ENCODE measurements around the gene IDI2.

IDI2 gene

DNA sequence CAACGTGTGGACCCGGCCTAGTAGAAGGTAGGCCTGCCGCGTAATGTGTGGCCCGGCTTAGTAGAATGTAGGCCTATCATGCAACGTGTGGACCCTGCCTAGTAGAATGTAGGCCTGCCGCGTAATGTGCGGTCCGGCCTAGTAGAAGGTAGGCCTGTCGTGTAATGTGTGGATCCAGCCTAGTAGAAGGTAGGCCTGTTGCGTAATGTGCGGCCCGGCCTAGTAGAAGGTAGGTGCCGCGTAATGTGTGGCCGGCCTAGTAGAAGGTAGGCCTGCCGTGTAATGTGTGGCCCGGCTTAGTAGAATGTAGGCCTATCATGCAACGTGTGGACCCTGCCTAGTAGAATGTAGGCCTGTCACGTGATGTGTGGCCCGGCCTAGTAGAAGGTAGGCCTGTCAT lies 49.3 kb downstream of the IDI2 start:
- DNase-seq = no peak

DNA sequence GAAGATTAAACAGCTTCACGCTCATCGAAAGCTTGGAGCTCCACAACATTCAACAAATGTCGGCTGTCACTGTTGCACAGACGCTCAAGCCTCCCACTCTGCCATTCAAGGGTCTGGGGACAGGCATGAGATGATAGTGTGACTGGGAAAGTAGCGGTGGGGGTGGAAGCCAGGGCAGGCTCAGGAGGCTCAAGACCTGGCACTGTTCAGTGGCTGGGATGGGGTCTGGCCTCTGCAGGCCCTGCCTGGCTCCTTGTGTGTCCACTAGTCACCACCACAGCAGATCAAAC lies 50.9 kb downstream of the IDI2 start:
- DNase-seq = no peak

DNA sequence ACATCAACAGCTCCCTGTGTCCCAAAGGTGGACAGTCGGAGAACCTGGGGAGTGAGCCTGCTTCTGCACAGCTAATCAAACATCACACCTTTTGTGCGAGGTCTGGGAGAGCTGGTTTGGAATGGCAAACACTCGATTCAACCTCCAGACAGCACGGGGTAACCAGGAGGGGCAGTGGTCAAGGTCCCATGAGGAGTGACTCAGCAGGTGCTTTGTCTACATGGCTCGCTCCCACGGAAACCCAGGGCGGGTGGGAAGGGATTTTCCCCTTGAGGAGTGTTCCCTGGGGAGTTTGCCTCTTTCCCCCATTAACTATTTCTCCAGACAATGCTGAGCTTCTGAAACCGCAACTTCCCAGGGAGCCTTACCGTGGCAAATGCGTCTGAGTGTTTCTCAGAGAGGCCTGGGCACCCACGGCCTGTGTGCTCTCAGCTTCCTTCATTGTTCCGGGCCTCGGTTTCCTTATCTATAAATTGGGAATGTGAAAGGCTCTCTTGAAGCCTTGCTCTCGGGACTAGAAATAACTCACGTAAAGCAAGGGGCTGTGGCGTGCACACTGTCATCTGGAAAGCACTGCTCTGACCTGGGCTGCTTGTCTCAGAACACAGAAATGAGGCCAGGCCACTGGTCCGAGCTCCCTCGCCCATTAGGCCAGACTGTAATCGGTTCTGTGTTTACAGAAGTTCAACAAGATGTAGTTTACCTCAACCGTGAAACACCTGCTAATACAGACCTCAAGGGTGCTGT lies 51.4 kb downstream of the IDI2 start:
- DNase-seq = no peak

DNA sequence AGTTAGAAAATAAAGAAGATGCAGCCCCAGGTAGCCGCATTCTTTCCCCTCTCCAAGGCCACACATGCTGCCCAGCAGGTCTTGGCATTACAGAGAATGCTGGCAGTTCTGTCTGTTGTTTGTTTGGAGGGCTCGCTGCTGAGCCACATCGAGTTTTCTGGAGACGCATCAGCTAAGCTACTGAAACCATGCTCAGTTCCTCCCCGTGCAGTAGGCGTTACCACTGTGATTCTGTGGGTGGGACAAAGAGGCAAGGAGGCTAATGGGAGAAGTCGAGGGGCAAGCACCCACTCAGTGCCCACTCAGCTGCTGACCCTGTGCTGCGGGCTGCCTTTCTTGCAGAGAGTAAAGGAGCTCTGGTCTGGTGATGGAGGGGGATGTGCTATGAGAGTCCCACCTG lies 52.9 kb downstream of the IDI2 start:
- peak; percentile 35 for DNase-seq

DNA sequence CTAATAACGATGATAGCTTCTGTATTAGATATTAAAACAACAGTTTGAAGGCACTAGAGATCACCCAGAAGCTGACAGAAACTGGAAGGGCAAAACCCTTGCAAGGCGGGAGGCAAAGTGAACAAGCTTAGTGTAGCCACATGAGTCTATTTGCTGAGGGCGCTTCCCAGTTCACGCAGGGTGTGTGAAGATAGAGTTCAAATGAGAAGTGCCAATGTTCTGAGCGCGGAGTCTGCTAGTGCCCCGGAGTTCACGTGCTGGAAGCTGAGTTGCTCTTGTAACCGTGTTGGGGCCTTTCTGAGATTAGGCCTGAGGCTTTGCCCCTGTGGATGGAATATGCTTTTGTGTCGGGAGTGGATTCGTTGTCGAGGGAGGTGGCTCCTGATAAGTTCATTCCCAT lies 54.0 kb downstream of the IDI2 start:
- DNase-seq = no peak

DNA sequence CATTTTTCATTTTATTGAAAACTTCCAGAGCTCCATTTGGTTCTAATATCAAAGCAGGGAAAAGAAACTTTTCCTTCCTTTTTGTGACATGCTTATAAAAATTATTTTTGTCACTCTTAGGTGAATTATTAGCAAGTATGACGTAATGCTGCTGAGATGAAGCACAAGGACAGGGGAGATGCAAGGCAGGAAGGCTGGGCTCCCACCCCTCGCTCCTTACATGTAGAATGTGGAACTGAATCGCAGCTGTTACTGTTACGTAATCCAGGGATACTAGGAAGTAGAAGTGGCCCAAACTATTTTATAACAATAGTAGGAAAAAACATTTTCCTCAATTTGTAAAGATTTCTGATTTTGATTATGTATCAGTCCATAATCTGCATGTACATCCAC lies 54.5 kb downstream of the IDI2 start:
- peak; percentile 71 for DNase-seq

DNA sequence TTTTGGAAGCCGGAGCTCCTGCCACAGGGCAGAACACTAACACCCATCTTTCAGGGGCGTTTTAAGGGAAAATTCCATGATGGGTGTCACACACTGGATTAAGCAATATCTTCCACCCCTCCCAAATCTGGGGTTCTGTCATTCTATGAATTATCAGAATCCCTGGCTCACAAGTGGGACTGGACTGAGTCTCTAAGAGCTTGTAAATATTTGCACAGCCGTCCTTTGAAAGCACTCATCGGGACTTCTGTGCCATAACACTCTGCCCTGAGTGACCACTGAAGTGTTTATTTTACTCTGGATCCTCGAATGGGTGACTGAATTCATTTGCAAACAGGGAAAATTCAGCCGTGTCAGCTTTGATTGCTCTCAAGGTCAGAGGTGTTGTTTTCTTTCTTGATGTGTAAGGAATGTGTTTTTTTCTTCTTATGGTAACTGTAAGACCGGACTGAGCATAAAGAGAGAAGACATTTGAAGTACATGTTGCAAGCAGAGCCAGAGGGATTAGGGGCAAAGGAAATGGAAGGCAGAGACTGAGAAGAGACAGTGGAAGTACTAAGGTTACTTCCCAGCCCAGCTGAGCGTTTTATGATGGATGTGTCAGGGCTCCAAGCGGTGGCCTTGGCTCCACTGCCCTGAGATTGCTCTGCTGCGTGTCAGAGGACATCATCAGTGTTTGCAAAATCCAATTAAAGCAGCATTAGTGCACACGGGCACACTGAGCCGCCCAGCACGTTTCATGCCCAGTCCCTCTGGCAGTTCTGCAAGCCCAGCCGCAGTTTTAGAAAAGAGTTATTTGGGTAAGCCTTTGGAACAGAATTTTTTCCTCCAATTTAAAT lies 55.1 kb downstream of the IDI2 start:
- DNase-seq = peak; percentile 38

DNA sequence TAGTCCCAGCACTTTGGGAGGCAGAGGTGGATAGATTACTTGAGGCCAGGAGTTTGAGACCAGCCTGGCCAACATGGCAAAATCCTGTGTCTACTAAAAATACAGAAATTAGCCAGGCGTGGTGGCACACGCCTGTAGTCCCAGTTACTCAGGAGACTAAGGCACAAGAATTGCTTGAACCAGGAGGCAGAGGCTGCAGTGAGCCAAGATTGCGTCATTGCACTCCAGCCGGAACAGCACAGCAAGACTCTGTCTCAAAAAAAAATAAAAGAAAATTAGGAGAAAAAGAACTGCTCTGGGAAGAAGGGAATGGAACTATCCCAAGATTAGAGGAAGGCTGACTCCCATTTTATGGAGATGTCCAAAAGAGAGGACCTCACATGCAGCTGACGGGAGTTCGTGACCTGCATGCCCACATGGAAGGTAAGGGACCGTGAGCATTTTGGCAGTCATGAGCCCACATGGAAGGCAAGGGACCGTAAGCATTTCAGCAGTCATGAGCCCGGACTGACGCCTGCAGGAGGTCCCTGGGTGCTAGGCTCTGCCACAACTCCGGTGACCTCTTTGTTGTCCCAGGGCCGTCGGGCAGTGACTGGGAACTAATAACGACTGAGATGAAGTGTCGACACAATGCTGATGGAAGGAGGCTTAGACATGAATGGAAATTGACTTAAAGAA lies 56.0 kb downstream of the IDI2 start:
- no peak for DNase-seq

Measured in MV-4-11 (cell line).